NCI-H2196 (cell line): ENCODE measurements around the gene GNA12.

Experiments
- DNase-seq: peaks from one replicate; lab custom pipeline; 2025; ENCODE audit not compliant: unreplicated experiment; lab: John Stamatoyannopoulos, UW

GNA12 gene

DNA sequence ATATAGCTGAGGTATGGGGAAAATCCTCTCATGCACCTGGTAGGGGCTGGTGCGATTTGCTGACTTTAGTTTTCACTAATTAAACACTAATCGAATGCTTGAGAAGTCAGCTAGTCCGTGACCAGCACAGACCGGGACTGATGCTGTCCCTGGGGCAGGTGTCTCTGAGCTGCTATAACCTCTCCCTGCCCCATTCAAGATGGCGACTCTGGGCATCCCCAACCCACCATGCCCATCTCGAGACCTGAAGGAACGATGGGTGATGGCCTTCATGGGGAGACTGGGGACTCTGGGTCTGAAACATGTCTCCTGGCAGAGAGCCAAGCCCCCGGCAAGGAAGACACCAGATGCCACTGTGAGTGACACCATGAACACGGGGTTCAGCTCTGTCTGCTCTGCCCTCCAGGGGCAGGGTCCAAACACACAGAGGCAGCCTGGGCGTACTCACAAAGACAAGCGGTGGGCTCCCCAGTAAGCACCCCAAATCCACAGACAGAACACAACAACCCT is 57.4 kb downstream of the GNA12 start:
- no peak for DNase-seq

DNA sequence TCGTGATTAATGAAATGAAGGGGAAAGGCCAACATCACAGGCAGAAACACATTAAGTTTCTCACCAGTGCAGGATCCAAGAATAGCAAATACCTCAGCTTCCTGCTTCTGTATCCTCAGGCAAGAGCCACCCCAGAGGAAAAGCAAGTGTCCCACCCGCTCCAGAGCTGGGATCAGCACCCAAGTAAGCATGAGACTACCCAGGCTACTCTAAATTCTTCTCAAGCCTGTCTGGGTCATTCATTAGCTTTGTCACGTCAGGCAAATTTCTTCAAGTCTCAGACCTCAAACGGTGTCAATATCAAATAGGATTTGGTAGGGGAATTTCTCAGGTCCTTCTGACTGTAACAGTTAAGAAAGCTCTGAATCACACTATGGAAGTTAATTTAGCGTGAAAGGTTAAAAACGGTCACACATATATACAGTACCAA is 59.0 kb downstream of the GNA12 start:
- DNase-seq, result no peak

DNA sequence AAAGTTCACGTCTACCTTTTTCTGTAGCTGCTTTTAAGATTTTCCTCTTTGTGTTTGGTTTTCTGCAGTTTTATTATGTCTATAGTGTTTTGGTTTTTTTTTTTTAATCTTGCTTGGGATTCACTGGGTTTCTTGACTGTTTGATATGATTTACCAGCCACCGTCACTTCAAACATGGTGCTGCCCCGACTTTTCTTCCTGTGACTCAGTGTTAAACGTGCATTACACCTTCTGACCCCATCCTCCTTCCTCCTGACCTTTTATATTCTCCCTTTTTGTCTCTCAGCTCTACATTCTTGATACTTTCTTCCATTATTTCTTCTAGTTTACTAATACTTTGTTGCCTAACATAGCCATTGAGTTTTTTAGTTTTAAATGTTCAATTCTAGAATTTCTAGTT is 61.5 kb downstream of the GNA12 start:
- no peak for DNase-seq

DNA sequence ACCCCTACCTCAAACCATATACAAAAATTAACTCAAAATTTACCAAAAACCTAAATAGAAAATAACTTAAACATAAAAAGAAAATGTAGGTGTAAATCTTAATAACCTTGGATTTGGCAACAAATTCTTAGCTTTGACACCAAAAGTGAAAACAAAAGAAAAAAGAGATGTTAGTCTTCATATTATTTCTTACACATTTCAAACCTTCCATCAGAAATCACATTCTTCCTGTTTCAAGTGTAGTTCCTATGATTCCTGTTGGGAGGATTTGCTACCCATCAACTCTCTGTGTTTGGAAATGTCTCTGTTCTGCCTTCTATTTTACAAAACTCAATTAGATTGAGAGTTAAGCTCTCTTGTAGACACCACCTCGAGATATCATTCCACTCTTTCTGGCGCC is 62.0 kb downstream of the GNA12 start:
- no peak for DNase-seq

DNA sequence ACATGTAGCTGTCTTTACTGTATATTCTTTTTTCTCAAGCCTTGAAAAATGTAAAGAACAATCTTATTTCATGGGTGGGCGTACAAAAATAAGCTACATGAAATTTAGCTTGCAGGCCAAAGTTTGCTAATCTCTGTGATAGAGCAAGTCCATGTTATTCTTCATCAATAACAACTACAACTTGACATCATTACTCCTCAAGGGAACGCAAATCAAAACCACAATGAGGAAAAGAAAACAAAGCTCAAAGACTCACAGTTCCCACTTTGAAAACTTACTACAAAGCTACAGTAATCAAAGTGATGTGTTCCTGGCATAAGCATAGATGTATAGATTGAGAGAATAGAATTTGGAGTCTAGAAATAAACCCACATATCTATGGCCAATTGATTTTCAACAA is 62.5 kb downstream of the GNA12 start:
- no peak for DNase-seq

DNA sequence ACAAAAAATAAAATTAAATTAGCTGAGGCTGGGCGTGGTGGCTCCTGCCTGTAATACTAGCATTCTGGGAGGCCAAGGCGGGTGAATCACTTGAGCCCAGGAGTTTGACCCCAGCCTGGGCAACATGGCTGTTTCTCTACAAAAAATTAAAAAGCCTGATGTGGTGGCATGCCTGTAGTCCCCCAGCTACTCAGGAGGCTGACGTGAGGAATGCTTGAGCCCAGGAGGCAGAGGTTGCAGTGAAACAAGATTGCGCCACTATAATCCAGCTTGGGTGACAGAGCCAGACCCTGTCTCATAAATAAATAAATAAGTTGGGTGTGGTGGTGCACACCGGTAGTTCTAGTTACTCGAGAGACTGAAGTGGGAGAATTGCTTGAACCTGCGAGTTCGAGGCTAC is 65.1 kb downstream of the GNA12 start:
- DNase-seq, result no peak

DNA sequence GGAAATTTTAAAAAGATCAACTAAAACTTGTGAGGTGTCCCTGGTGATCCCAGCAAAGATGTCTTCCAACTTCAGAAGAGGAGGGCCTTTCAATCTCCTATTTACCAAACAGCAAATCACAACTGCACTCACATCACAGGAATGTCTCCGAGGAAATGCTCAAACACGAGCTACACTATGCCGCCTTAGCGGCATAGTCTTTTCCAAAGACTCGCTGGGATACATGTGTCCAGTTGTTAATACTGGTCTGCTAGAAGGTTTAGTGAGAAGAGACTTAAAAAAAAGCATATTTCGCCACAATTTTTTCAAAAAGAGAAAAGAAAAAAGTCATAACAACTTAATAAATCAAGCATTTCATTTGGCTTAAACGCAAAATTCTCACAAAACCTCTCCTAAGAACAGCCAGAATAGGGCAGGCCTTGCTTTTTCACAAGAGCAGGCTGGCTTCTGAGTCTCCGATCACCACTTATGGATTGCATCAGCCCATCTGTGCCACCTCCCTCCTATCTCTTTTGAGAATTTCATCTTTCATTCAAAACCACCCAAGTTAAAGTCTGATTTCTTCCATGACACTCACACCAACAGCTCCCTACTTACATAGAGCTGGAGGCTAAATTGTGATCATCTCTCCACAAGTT is 66.1 kb downstream of the GNA12 start:
- no peak for DNase-seq

DNA sequence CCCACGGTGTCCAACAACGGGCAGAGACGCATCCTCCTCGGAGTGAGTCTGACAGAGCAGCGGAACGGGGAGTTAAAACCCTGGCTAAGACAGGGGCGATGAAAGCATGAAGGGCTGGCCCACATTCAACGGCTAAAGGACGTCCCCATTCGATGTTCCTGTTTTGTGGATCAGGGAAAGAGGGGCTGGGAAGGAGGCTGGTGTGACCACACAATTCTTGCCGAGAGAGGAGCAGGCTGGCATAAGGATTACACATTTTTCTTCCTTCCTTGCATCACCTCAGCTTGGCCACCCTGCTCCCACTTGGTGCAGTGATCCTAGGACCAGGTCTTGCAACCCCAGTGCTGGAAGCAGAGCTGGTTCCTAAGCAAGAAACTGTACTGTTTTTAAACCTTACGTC is 67.7 kb downstream of the GNA12 start:
- DNase-seq, result no peak

DNA sequence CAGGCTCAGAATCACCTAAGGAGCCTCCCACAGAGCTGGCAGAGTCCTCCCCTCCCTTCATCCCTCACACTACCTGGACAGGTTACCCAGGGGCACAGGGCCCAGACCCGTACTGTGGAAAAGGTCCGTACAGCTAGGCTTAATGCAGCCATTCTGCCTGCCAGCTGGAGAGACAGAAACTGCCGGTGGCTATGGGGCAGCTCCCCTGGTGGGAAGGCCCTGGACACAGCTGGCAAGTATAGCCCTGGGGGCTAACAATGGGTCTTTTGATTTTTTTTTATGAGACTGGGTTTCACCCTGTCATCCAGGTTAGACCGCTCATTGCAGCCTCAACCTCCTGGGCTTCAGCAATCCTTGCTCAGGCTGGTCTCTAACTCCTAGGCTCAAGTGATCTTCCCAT is 68.3 kb downstream of the GNA12 start:
- DNase-seq, result no peak

DNA sequence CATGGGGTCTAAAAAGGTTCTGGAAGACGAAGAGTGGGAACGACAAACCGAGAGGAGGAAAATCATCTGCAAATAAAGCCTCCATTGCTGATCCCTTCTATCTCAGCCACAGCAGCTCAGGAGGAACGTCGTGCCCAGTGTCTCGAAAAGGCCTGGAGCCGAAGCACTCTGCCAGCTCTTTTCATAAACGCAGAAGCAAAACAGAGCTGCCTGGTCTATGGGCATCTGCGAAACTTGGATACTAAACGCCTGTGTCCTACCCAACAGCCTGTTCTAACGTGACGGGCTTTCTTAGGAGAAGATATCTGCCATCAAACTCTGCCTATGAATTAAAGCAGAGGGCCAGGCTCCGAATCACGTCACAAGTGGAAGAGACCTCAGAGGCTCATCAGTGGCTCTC is 68.7 kb downstream of the GNA12 start:
- no peak for DNase-seq

DNA sequence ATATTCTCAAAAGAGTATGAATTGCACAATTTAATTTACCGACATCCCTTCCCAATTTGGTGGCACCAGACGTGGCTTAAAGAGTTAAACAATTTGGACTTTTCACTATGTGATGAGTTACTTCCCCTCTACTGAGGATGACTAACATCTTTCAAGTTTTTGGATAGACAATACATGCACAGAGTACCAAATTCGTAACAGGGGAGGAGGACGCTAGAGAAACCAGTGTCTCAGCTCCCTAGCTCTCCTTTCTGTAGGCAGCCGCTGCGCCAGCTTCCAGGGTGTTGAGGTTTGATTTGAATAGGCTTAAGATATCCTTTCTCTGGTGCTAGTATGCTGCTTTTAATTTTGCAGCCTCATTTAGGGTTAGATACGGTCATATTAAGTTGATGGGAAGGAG is 69.2 kb downstream of the GNA12 start:
- no peak for DNase-seq

DNA sequence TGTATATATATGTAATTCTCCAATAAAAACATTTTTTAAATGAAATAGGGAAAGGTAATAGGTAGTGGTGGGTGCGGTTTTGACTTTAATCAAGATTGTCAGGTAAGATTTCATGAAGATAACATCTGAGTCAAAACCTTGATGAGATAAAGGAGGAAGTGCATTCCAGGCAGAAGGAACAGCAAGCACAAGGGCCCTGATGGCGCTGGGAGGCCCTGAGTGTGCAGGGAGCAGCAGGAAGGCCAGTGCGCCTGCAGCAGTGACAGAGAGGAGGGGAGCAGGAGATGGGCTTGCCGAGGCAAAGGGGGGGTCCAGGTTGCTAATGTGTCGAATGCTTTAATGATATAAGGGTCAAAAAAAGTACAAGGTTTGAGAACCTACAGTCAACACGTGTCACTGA is 69.8 kb downstream of the GNA12 start:
- no peak for DNase-seq

DNA sequence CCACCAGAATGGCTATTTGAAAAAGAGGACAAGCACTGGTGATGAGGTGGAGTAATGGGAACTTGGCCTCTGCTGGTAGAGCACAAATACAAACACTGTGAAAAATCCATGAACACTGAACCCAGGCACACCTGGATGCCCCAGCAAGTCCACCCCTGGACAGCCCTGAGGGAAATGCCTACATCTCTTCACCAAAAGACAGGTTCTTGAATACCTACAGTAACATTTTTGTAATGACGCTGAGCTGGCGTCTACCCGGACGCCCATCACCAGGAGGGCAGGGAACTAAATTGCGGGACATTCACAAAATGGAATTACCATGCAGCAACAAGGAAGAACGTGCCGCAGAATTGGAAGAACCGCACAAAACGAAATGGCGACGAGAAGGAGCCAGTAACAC is 70.5 kb downstream of the GNA12 start:
- DNase-seq, result no peak

DNA sequence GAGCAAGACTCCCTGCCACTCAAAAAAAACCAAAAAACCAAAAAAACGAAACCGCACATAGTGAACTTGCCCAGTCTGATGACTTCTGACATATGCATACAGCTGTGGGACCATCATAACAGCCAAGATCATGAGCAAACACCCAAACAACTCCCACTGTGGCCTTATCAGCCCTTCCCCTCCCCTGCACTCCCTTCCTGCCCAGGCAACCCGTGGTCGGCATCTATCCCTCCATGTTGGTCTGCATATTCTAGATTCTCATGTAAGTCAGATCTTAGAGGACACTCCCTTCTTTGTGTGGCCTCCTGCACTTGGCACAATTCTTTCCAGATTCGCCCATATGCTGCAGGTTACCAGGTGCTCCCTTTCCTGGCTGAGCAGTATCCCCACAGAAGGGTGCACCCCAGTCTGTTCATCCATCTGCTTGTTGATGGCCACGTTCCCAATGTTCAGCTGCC is 72.8 kb downstream of the GNA12 start:
- no peak for DNase-seq

DNA sequence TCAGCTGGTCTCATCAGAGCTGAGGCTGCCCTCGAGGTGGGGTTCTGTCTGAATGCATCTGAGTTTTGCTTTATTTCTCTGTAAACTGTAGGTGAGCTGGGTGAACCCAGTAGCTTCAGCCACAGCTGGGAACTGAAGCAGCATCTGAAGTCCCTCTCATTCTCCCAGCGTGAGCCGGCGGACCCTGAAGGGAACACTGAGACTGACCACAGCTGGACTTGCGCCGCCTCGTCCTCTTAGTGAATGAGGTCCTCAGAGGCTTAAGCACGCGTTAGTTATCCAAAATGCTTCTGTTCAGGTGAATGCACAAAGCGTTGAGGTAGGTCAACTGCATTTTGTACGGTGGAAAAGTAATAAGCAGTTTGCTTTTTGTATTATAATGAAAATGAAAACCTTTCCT is 79.5 kb downstream of the GNA12 start:
- DNase-seq, result no peak

DNA sequence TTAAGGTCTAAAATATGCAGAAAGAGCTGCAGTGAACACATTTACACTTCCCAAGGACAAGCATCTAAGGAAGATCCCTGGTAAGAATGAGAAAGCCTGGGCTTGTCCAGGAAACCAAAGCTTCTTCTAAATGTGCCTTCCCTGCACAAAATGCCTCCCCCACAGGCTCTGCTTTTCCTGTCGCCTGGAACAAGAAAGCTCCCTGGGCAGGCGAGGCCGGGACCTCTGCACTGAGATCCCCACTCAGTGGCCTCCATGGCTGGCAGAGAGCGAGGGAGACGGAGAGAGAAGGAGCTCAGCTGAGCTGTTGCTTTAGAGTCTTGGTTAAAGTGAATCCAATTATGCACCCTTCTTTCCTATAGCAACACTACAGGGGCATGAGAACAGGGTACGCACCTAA is 80.5 kb downstream of the GNA12 start:
- no peak for DNase-seq

DNA sequence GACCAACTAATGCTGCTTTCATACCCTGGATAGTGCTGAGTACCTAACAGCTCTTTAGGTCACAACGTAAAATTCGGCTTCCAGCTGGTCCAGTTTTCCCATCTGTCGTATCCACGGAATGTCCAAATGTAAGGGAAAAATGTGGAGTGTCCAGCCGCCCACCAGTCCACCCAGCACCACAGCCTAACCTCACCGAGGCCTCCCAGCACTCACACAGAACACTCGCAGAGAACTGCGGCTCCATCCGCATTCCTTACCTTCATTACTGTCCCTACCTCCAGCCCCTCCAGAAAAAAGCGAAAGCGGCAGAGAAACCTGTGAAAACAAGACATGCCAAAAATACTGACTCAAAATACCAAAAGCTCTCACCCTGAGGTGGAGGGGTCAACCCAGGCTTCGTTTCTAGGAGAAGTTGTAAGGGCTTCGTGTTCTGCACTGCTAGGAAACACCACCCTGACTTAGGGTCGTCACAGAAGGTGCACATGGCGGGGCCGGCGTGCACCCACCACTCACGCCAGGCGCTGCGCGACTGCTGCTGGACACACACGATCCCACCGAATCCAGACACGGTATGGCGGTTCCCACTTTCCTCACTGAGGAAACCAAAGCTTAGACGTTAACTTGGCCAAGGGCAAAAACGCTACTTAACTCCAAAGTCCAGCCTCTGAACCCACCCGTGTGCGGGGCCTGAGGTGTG is 82.2 kb downstream of the GNA12 start:
- DNase-seq, result no peak

DNA sequence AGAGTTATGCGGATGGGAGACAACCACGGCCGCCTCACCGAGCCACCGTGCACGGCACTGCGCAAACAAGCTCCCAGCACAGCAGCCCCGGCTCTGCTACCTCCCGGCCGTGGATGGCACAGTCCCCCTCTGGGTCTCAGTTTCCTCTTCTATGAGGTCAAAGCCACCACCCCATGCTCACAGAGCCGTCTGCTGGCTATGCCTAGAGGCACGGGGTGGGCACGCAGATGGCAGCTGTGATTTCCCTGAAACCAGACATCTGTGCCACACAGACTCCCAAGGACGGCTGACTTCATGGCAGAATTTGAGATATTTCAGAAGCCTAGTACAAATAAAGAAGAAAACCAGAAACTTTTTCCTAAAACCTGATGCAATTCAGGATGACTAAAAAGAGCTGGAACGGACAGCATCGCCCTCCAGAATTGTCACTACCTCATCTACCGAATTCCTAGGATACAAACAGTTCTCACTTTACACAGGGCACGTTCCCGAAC is 82.9 kb downstream of the GNA12 start:
- DNase-seq, result no peak

DNA sequence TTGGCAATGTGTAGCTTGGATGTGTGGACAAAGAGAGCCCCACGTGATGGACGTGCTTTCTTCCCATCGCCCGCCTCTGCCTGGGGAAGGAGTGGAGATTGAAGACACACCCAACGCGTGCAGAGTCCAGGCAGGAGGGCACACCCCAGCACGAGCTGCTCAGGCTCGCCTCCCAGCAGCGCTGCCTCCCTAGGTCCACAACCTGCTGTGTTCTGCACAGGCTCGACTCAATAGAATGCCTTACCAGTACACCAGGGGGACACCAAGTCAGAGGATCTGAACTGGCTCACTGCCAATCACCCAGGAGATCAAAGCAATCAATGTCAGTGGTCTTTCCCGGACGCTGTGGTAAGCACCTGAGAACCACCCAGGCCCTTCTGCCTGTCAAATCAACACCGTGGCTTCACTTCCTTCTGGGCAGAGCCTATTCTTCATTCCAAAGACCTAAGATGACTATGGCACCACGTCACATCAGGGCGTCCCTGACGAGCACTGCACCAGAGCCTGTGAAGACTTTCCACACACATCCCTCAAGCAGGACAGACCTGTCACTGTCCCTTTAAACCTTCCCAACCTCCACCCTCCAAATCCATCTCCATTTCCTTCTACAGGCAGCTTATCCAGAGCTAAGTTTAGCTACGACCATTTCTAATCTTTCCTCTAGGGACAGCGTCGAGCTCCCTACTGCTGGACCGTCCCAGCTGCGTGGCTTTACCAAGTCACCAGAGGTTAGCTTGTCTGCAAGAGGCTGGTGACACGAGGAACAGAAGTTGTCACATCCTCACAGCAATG is 83.8 kb downstream of the GNA12 start:
- peak; percentile 62 for DNase-seq

DNA sequence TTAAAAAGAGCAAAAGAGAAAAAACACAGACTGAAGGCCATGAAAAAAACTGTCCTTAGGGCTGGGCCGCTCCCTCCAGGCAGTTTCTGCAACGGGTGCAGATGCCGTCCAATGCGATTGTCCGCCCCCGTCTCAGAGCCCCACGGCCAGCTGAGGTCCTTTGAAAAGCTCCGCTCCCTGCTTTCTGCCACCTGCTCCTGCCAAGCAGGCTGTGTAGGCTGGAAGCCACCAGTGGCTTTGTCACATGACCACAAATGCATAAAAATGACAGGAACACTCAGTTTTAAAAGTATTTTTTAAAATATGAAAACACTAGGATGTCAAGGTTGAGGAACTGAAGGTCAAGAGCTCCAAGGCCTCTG is 84.4 kb downstream of the GNA12 start:
- DNase-seq, result peak; percentile 19

DNA sequence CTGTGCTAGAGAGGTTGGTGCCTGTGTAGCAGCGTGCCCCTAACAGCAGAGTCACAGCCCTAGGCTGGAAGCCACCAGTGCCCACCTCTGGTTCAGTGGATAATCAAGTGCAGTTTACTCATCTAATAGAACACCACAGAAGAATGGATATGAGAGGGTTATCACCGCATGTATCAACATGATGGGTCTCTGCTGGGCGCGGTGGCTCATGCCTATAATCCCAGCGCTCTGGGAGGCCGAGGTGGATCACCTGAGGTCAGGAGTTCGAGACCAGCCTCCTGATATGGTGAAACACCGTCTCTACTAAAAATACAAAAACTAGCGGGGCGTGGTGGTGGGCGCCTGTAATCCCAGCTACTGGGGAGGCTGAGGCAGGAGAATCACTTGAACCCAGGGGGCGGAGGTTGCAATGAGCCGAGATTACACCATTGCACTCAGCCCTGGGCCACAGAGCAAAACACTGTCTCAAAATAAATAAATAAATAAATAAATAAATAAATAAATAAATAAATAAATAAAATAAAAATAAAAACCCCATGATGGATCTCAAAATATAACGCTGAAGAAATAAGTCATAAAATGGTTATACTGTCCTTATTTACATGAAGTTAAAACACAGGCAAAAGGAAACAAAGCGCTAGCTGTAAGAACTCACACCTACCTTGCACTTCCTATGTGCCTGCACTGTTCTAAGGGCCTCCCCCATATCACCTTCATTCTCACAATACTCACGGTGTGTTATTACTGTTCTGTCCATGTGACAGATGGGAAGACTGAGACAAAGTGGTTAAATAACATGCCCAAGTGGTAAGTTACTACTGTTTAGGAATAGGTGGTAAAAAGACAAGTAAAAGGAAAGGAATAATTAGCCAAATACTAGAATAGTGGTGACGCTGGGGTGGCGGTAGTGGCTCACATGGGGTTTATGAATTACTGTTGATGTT is 85.2 kb downstream of the GNA12 start:
- no peak for DNase-seq
